K562 (cell line): ENCODE data around the gene NBEAL2. TPM values are rescaled to one million over a fixed set of nuclear protein-coding genes. Genes with fewer than 3 reads are reported as not detected.

Source experiments
- CC2D1A ChIP-seq: fragments of 450-650 bp; IDR thresholded peaks from 2 replicates; pipeline ENCODE4 v1.6.1; 2017; ENCODE audit warnings: mild to moderate bottlenecking
- ETV6 ChIP-seq, 3 experiments: fragments of 150-350 bp in 1 of 3; sonication (generic) in 1 of 3; formaldehyde crosslinking in 1 of 3; IDR thresholded peaks; 2 replicates each; pipeline versions ENCODE4 v1.6.1 to v1.8.0; 2014 to 2022; ENCODE audit warnings: borderline replicate concordance in 2 of 3, low read depth in 2 of 3, antibody characterized with exemption in 1 of 3, low read length in 1 of 3, mild to moderate bottlenecking in 1 of 3, missing genetic modification reagents in 1 of 3
- GTF2A2 ChIP-seq: IDR thresholded peaks from 2 replicates; pipeline ENCODE4 v1.6.1; 2016; ENCODE audit warnings: mild to moderate bottlenecking, missing genetic modification characterization, missing compliant biosample characterization
- KLF13 ChIP-seq: fragments of 450-650 bp; IDR thresholded peaks from 2 replicates; pipeline ENCODE4 v1.6.1; 2016; ENCODE audit warnings: missing genetic modification characterization, low read depth, mild to moderate bottlenecking, missing compliant biosample characterization, moderate library complexity, borderline replicate concordance
- POLR2A ChIP-seq: fragments of 450-650 bp; conservative IDR thresholded peaks from 2 replicates; pipeline ENCODE4 v1.6.1; 2016
- PRPF4 ChIP-seq: fragments of 200-400 bp; formaldehyde crosslinking; IDR thresholded peaks from one replicate; pipeline ENCODE4 v1.6.1; 2017; ENCODE audit warnings: low read length, low read depth, mild to moderate bottlenecking; ENCODE audit not compliant: insufficient read depth, poor library complexity, severe bottlenecking
- RBM22 ChIP-seq: fragments of 200-400 bp; formaldehyde crosslinking; IDR thresholded peaks from 2 replicates; pipeline ENCODE4 v1.6.1; 2018; ENCODE audit warnings: low read length, low read depth; ENCODE audit not compliant: poor library complexity, severe bottlenecking
- SP1 ChIP-seq: sonication (generic); formaldehyde crosslinking; IDR thresholded peaks from 2 replicates; pipeline ENCODE4 v1.8.1; 2022; ENCODE audit warnings: mild to moderate bottlenecking, missing genetic modification reagents
- ZBTB40 ChIP-seq, 2 experiments: fragments of 450-650 bp in 1 of 2; sonication (generic) in 1 of 2; formaldehyde crosslinking in 1 of 2; IDR thresholded peaks; 2 replicates each; pipeline versions ENCODE4 v1.7.1 to v1.9.0; 2016 to 2022; ENCODE audit warnings: inconsistent platforms in 1 of 2, mild to moderate bottlenecking in 1 of 2, missing genetic modification reagents in 1 of 2
- polyA plus RNA-seq, 8 experiments: library from polyadenylated mRNA; depleted of rRNA in 4 of 8; stranded (reverse) in 5 of 8; unstranded in 3 of 8; fragments of >200 nt; fragmentation: Nextera tagmentation in 2 of 8; fragmentation: Illumina TruSeq in 1 of 8; extraction: Ambion mirVana in 2 of 8; extraction: Trizol in 1 of 8; gene quantifications; 2 replicates each; pipeline versions ENCODE4 v1.2.1 to v1.2.3, GENCODE V29; 2011 to 2014; ENCODE audit warnings: inconsistent platforms in 1 of 8, missing spikeins in 1 of 8
- total RNA-seq, 7 experiments: library from RNA; depleted of rRNA in 6 of 7; stranded (reverse); fragments of >200 nt in 6 of 7; fragmentation: Illumina TruSeq in 2 of 7; extraction: Trizol in 2 of 7; gene quantifications; 2 replicates each; pipeline versions ENCODE4 v1.2.1 to v1.2.3, GENCODE V29; 2011 to 2021; ENCODE audit warnings: low replicate concordance in 1 of 7

NBEAL2 gene
- total and polyA plus RNA-seq, 9 of the 15 experiments (the other 6 are each of a cell fraction or from before 2014, with no cell fraction given) = 0.06 to 114 (median 29.6) TPM

DNA sequence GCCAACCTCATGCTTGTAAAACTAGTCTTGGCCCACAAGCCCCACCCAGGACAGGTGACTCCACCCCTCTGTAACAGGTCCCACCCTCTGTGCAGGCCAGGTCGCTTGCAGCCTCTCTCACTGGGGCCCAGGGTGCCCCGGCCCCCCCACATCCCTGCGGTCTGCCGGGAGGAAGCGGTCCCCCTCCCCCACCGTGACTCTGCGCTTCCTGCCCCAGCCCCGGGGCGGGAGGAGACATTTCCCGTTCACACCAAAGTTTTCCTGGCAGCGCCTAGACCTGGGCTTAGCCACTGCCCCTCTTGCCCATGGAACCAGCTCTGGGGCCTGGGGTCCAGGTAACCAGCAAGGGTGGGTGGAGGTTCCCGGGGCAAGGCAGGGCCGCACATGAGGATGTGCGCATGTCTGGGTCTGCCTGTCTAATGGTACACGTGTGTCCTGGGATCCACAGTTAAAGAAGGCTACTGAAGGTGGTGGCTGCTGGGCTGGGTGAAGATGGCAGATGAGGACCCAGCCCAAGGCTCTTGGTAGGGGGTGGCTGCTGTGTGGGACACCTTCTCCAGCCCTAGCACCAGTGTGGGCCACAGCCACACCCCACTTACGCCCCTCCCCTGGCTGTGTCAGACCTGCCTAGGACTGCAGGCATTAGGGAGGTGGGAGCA lies 8.4 kb downstream of the NBEAL2 start (continued):
- peak; percentile 78 for TF ChIP-seq ZBTB40 (IDR thresholded peaks at IDR 0.05)
- TF ChIP-seq ZBTB40 (CRISPR knock-in tag; IDR thresholded peaks at IDR 0.05) = no peak
- peak; percentile 91 to 96 for TF ChIP-seq ETV6 (IDR thresholded peaks at IDR 0.05; ENCODE audit: borderline replicate concordance in 1 of 2, low read depth in 2 of 2, low read length in 1 of 2)
- no peak for TF ChIP-seq ETV6 (CRISPR knock-in tag; IDR thresholded peaks at IDR 0.05; ENCODE audit: borderline replicate concordance)
- no peak for TF ChIP-seq GTF2A2
- TF ChIP-seq RBM22 = peak; percentile 91
- peak; percentile 88 for TF ChIP-seq POLR2A
- TF ChIP-seq PRPF4 = peak; percentile 82
- TF ChIP-seq SP1 (CRISPR knock-in tag) = peak; percentile 93
- peak; percentile 38; the same call in 1 of the 2 replicates for TF ChIP-seq KLF13
- peak; percentile 50; the same call in 1 of the 2 replicates for TF ChIP-seq CC2D1A
